ENCODE data around the gene GRPEL1. TPM values are rescaled to one million over a fixed set of nuclear protein-coding genes. Genes with fewer than 3 reads are reported as not detected.

GRPEL1 gene
- total RNA-seq, 2 donors from 2014 or later, result 71.0 to 73.6 TPM

DNA sequence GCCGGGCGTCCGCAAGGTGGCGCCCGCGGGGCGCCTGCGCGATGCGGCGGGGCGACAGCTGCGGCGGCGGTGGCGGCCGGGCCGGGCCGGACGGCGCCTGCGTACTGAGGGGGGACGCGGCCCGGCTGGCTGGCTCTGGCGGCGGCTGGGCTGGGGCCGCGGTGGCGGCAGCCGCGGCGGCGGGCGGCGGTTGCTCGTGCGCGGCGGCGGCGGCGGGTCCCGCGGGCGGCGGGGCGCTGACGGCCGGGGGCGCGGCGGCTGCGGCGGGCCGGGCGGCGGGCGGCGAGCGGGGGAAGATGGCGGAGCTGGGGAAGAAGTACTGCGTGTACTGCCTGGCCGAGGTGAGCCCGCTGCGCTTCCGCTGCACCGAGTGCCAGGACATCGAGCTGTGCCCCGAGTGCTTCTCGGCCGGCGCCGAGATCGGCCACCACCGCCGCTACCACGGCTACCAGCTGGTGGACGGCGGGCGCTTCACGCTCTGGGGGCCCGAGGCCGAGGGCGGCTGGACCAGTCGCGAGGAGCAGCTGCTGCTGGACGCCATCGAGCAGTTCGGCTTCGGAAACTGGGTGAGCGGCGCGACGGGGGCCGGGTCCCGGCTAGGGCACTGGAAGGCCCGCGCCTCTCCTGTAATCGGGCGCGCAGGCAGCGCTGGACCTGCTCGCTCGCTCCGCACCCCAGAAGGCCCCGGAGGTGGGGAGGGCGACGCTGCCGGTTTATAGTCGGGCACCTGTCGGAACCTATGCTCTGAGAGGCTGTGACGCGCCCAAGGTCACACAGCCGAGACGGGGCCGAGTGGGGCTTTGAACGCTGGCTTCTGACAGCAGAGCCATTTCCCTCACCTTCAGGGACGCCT, 24.4 kb downstream of the GRPEL1 start, which contains the start of gene TADA2B:
TADA2B (plus strand) TSS at position 89 of the 853 bp plus-strand sequence; CDS start at position 297, 208 bp downstream.
- H3K27ac Mint-ChIP-seq, result peak within 1 kb of the TSS; percentile 70 to 80
- peak within 1 kb of the TSS; percentile 88 for H3K4me3 Mint-ChIP-seq
- peak; percentile 66 to 67 for ATAC-seq
- no peaks in the 10 kb centered on the region for H3K36me3 Mint-ChIP-seq
- peaks cover 38 to 47% of the 10 kb centered on the region in 2 donors for H3K4me1 Mint-ChIP-seq (ENCODE audit: low read depth in 2 of 2)
- peak; percentile 73 for DNase-seq (ENCODE audit: low spot score)
- H3K9me3 Mint-ChIP-seq, result no peaks in the 10 kb centered on the region
- no peaks in the 10 kb centered on the region for H3K27me3 Mint-ChIP-seq

DNA sequence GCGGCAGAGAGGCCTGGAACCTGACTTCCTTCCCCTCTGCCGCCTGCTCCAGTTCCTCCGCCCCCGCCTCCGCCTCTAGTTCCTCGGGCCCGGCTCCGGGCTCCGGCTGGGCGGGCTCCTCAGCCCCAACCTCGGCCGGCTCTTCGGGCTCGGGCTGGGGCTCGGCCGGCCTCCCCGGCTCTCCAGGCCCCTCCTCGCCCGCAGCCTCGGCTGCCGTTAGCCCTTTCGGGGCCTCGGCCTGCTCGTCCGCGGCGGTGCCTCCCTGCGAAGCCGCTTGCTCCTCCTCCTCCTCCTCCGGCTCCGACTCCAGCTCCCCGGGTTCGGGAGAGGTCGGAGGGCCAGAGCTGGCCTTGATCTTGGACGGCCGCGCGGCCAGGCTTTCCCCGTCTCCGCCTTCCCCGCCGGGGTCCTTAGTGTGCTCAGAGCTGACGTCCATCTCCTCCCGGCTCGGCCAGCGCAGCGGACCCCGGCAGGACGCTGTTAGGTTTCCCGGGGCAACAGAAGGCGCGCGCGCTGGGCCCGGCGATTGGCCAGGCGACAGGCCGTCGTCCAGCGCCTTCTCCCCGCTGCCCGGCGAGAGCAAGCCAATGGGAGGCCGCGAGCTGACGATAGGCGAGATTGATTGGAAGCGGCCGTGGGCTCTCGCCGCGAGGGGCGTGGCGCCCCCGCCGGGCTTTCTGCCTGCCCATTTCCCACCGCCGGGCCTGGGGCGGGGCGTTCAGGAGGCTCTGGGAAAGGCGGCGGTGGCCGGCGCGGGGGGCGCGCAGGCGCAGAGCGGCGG, 25.2 kb downstream of the GRPEL1 start:
- no peaks in the 10 kb centered on the region for H3K9me3 Mint-ChIP-seq

DNA sequence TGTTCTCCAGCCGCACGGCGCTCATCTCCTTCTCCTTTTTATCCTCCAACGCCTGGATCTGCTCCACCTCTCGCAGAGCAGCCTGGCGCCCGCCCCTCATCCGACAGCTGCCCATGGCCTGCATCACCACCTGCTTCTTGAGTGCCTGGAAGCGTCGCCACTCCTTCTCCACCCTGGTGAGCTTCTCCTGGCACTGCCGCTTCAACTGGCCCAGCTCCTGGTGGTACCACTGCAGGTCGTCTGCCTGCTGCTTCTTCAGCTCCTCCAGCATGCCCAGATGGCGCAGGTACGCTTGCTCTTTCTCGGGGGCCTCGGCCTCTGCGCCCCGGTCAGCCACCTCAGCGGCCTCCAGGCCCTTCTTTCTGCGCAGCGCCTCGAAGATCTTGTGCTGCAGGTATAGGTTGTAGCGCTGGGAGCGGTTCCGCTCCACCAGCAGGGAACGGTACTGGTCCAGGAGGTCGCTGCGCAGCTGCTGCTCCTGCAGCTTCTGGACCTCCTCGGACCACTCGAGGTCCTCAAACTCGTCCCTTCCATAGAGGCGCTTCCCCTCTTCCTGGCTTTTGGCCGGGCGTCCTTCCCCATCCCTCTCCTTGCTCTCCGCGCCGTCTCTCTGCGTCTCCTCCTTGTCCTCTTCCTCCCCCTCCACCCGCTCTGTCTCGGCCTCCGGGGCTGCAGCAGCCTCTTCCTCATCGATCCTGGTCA, 25.9 kb downstream of the GRPEL1 start:
- DNase-seq (ENCODE audit: low spot score) (no peak), ATAC-seq (no peak)
- Mint-ChIP-seq H3K4me3 (peak overlapping the region; percentile 84), H3K27ac (peak overlapping the region in 1 of 2 donors; percentile 70), H3K4me1 (ENCODE audit: low read depth in 2 of 2) (peaks cover 31 to 42% of the 10 kb centered on the region in 2 donors), H3K36me3 (no peaks in the 10 kb centered on the region), H3K9me3 (no peaks in the 10 kb centered on the region), H3K27me3 (no peaks in the 10 kb centered on the region)

More for the DNA sequence above, 25.2 kb downstream of the GRPEL1 start:
- Mint-ChIP-seq H3K4me1 (ENCODE audit: low read depth in 2 of 2) (peaks cover 38 to 47% of the 10 kb centered on the region in 2 donors), H3K4me3 (peak overlapping the region; percentile 84), H3K27ac (peak overlapping the region; percentile 70 to 80), H3K36me3 (no peaks in the 10 kb centered on the region), H3K27me3 (no peaks in the 10 kb centered on the region)
- ATAC-seq (peak; percentile 95 to 97), DNase-seq (ENCODE audit: low spot score) (peak; percentile 98)

DNA sequence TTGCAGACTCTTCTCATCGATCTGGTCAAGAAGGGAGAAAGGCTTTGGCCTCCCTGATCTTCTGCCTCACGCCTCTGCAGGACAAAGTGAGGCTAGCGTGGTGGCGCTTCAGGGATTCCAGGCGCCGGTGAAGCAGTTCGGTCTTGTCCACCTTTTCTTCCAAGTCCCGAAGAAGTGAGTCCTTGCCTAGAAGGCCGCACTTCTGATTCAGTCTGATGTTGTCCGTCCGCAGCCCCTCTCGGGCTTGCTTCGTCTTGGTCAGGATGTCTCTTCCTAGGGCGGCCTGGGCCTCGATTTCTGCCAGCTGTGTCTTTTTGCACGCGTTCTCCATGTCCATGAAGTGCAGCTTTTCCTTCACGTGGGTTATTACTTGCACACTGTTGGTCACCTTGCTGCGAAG, 26.6 kb downstream of the GRPEL1 start:
- Mint-ChIP-seq H3K27ac (no peak overlapping the region), H3K36me3 (no peaks in the 10 kb centered on the region), H3K4me3 (no peak overlapping the region), H3K27me3 (no peaks in the 10 kb centered on the region), H3K9me3 (no peaks in the 10 kb centered on the region), H3K4me1 (ENCODE audit: low read depth in 2 of 2) (peaks cover 25 to 34% of the 10 kb centered on the region in 2 donors)
- ATAC-seq, result no peak
- no peak for DNase-seq (ENCODE audit: low spot score)

DNA sequence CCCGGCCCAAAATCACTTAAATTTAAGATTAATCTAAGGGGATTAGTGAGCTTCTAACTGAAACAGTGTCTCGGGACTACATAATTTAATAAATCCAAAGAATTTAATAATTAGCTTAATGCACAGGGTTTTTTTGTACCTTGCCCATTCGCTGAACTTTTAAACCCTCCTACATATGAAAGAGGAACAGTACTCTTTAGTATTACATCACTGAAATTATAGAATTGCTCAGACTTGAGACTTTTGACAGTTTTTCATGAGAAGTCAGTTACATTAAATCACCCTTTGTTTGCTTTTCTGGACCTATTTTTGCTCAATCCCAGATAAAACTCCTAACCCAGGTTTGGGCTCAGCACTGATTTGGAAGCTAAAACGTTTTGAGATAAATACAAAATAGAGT, 27.1 kb downstream of the GRPEL1 start:
- DNase-seq (ENCODE audit: low spot score) (no peak), ATAC-seq (no peak)
- no peaks in the 10 kb centered on the region for H3K9me3 Mint-ChIP-seq
- H3K27me3 Mint-ChIP-seq, result no peaks in the 10 kb centered on the region
- H3K36me3 Mint-ChIP-seq, result no peaks in the 10 kb centered on the region
- H3K4me3 Mint-ChIP-seq, result no peak overlapping the region
- H3K27ac Mint-ChIP-seq, result no peak overlapping the region
- H3K4me1 Mint-ChIP-seq (ENCODE audit: low read depth in 2 of 2), result peaks cover 24 to 32% of the 10 kb centered on the region in 2 donors

DNA sequence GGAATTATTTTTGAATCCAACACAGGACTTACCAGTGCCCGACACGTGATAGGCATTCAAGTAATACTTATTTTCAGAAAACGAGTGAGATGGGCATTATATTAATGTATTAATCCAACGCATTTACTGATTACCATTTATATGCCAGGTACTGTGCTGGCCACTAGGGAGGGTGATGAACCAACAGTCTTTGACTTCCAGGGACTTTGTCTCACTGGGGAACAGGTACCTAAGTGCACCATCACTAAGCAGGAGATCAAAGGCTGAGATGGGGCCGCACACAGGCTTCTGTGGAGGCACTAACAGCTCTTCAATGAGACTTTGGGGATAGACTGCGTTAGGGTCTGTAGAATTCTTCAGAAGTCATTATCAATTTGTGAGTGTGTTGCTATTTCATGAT, 30.4 kb downstream of the GRPEL1 start:
- no peak for ATAC-seq
- no peak overlapping the region for H3K27ac Mint-ChIP-seq
- peaks cover 8 to 11% of the 10 kb centered on the region in 2 donors for H3K4me1 Mint-ChIP-seq (ENCODE audit: low read depth in 2 of 2)
- no peaks in the 10 kb centered on the region for H3K9me3 Mint-ChIP-seq
- H3K36me3 Mint-ChIP-seq, result no peaks in the 10 kb centered on the region
- no peak for DNase-seq (ENCODE audit: low spot score)
- H3K4me3 Mint-ChIP-seq, result no peak overlapping the region
- no peaks in the 10 kb centered on the region for H3K27me3 Mint-ChIP-seq

DNA sequence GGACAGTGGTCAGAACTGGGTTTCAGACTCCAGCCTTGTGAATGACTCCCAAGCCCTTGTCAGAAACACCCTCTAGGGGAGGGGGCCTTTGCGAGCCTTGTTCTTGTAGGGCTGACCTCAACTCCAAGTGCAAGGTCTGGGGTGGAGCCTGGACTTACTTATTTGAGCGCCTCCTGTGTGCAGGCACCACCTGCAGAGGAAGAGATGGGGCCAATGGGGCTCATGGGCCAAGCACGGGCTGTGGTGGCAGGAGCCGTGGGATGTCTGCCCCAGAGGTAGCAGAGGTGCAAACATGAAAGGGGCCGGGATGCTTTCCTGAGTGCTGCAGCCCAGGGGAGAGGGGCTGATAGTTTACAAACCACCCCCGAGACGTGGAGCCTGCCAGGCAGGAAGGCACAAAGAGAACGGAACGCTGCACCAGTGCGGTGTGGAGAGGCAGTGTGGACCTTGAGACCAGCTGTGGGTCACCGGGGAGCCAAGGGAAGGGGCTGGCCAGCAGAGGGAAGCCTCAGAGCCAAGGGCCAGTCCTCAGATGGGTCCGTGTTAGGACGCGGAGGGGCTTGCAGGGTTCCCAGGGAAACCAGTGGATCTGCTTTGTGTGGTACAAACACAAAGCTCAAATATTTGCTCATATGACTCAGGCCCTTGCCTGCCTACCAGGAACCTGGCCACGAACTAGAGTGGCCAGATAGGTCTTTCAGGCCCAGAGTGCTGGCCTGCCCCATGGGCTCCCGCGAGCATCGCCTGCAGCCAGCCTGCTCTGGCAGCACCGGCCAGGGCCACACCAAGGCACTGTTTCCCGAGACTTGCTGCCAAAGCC, 33.4 kb downstream of the GRPEL1 start:
- no peak overlapping the region for H3K4me3 Mint-ChIP-seq
- peaks cover 0 to 2% of the 10 kb centered on the region in 2 donors for H3K4me1 Mint-ChIP-seq (ENCODE audit: low read depth in 2 of 2)
- H3K9me3 Mint-ChIP-seq, result no peaks in the 10 kb centered on the region
- no peak for DNase-seq (ENCODE audit: low spot score)
- peak; percentile 7 to 28 for ATAC-seq
- H3K27me3 Mint-ChIP-seq, result no peaks in the 10 kb centered on the region
- peaks cover 6% of the 10 kb centered on the region for H3K36me3 Mint-ChIP-seq
- H3K27ac Mint-ChIP-seq, result no peak overlapping the region

DNA sequence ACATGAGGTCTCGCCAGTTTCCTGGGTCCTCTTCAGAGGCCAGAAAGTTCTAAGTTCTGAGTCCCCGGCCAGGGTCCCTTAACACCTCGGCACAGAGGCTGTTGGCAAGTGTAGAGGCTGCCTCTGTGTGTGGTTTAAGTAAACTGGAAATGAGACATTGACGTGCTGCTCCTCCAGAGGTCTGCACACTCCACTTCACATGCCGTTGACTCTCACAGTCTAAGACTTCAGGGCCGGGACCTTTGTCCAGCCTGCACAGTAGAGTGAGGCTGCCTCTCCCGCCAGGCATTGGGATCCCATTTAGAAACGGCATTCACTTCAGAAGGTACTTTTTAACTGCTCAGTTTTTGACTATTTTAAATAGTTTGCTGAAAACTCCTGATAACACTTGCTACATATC, 35.3 kb downstream of the GRPEL1 start:
- no peak overlapping the region for H3K4me3 Mint-ChIP-seq
- no peak for DNase-seq (ENCODE audit: low spot score)
- H3K27me3 Mint-ChIP-seq, result no peaks in the 10 kb centered on the region
- H3K9me3 Mint-ChIP-seq, result no peaks in the 10 kb centered on the region
- H3K4me1 Mint-ChIP-seq (ENCODE audit: low read depth in 2 of 2), result peaks cover 6 to 14% of the 10 kb centered on the region in 2 donors
- no peak for ATAC-seq
- H3K36me3 Mint-ChIP-seq, result peaks cover 11% of the 10 kb centered on the region
- H3K27ac Mint-ChIP-seq, result no peak overlapping the region

DNA sequence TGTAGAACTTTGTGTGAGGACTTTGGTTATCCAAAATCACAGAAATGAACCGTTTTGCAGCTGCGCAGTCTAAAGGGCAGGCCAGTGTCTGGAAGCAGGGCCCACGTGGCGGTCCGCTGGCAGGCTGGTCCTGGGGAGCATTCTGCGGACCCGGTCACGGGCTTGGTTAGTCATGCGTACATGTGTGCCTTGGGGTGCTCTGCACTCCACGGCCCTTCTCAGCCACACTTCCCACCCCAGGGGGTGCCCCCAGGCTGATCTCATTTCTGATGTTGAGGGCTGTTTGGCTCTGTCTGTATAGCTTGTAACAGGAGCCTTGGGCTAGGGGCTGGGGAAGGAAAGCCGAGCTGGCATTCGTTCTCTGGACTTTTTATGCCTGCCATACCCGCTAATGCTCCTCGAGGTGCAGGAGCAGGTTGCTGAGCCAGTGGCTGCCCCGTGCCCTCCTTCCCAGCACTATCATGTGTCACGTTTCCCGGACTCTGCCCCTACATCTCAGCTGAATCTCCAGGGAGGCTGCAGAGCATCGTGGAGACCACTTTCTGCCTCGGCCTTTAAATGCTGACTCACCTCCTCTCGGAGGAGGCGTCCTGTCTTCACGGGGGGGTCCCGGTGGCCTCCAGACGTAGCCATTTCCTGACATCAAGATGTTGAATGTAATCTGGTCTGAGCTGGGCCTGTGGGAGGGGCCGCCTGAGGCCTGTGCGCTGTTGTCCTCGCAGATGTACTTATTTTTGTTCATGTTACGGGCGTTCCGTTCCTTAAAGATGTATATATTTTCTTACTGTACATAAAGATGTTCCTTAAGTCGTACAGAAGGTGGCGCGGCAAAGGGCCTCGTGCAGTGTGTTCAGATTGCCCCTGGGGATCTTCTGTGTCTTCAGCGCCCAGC, 36.1 kb downstream of the GRPEL1 start:
- peaks cover 12 to 19% of the 10 kb centered on the region in 2 donors for H3K4me1 Mint-ChIP-seq (ENCODE audit: low read depth in 2 of 2)
- no peaks in the 10 kb centered on the region for H3K27me3 Mint-ChIP-seq
- DNase-seq (ENCODE audit: low spot score) (no peak), ATAC-seq (no peak)
- no peak overlapping the region for H3K27ac Mint-ChIP-seq
- H3K36me3 Mint-ChIP-seq, result peaks cover 17% of the 10 kb centered on the region
- H3K9me3 Mint-ChIP-seq, result no peaks in the 10 kb centered on the region
- H3K4me3 Mint-ChIP-seq, result no peak overlapping the region

DNA sequence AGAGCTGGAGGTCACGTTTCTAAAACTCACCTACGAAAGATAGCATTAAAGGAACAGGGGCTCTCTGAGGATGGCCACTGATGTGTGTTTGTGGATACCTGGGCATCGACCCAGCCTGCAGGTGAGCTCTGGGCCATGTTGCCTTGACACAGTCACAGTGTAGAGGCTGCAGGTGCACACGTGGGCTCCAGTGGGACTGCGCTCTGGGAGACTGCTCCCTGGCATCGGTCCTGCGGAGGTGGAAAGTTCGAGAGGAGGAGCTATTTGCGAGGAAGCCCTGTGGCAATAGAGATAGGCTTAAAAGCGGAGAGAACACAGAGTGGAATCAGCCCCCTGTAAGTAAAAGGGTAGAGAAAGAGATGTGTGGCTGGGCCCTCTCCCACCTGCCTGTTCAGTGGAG, 37.0 kb downstream of the GRPEL1 start:
- Mint-ChIP-seq H3K9me3 (no peaks in the 10 kb centered on the region), H3K27ac (no peak overlapping the region), H3K36me3 (peaks cover 17% of the 10 kb centered on the region), H3K27me3 (no peaks in the 10 kb centered on the region), H3K4me1 (ENCODE audit: low read depth in 2 of 2) (peaks cover 12 to 22% of the 10 kb centered on the region in 2 donors), H3K4me3 (no peak overlapping the region)
- DNase-seq (ENCODE audit: low spot score) (no peak), ATAC-seq (no peak)

DNA sequence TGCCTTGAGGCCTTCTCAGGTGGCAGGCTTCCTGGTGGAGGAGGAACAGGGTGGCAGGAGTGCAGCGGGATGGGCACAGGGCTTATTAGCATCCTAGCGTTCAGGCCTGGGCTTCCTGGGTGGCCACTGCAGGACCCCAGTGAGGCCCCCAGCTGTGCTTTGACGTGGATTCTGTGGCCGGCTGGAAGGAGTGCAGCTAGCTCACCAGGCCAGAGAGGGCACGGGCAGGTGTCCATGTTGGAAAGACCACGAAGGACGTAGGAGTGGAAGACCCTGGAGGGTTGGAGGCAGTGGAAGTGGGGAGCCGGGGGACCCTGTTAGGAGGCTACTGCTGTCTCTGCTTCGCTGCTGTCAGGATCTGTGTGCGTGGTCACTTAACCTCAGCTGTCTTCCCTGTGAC, 37.9 kb downstream of the GRPEL1 start:
- no peaks in the 10 kb centered on the region for H3K9me3 Mint-ChIP-seq
- H3K4me3 Mint-ChIP-seq, result no peak overlapping the region
- ATAC-seq, result no peak
- DNase-seq (ENCODE audit: low spot score), result no peak
- H3K27ac Mint-ChIP-seq, result peak overlapping the region in 1 of 2 donors; percentile 48
- H3K4me1 Mint-ChIP-seq (ENCODE audit: low read depth in 2 of 2), result peaks cover 12 to 22% of the 10 kb centered on the region in 2 donors
- H3K36me3 Mint-ChIP-seq, result peaks cover 17% of the 10 kb centered on the region
- no peaks in the 10 kb centered on the region for H3K27me3 Mint-ChIP-seq

DNA sequence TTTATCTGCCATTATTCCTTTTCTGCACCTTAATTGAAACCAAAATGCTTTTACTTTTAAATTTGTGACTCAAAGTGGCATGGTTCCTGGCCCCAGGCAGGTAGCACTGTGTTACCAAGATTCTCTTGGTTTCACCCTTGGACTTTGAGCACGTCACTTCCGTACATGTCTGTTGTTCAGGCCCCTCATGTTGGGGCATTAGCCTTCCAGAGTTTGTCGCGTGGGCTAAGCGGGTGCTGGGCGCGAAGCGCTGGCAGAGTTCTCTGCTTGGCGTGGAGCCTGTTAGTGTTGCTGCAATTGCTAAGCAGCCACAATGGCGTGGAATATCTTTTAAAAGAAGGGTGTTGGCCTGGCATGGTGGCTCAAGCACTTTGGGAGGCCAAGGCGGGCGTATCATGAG, 38.7 kb downstream of the GRPEL1 start:
- peaks cover 17% of the 10 kb centered on the region for H3K36me3 Mint-ChIP-seq
- DNase-seq (ENCODE audit: low spot score) (no peak), ATAC-seq (no peak)
- H3K9me3 Mint-ChIP-seq, result no peaks in the 10 kb centered on the region
- H3K27me3 Mint-ChIP-seq, result no peaks in the 10 kb centered on the region
- peak overlapping the region in 1 of 2 donors; percentile 48 for H3K27ac Mint-ChIP-seq
- H3K4me3 Mint-ChIP-seq, result no peak overlapping the region
- peaks cover 12 to 22% of the 10 kb centered on the region in 2 donors for H3K4me1 Mint-ChIP-seq (ENCODE audit: low read depth in 2 of 2)
